Measurements from ENCODE around the gene ACTR8.

DNA sequence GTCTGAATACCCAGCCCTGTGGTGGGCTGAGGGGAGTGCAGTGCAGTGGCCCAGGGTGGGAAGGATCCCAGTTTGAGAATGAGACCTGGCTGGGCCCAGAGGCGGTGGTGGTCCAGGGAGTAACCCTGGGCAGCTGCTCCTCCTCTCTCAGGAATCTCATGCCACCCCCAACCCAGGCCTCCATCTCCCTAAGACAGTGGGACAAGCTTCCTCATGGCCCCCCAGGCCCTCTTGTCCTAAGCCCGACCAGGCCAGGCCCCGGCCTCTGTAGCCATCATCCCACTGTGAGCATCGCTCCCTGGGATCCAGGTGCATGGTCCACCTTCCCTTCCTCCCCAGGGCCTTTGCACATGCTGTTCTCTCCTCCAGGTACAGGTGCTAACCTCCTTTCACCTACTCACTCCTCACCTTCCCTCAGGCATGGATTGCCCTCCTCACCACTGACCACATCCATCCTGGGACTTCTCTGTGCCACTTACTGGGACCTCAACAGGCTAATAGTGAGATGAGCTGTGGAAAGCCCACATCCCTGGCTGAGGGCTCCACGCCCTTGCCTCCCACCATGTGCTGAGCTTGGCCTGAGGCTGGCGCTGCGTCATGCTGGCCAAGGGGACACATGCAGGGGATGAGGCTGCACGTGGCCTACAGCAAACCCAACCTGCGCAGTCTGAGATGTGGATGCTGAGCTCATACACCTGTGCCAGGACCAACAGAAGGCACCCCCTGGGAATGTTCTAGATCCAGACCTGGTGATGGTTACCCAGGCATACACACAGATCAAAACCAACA is 45.7 kb downstream of the ACTR8 start:
- TF ChIP-seq, protein P1, sequence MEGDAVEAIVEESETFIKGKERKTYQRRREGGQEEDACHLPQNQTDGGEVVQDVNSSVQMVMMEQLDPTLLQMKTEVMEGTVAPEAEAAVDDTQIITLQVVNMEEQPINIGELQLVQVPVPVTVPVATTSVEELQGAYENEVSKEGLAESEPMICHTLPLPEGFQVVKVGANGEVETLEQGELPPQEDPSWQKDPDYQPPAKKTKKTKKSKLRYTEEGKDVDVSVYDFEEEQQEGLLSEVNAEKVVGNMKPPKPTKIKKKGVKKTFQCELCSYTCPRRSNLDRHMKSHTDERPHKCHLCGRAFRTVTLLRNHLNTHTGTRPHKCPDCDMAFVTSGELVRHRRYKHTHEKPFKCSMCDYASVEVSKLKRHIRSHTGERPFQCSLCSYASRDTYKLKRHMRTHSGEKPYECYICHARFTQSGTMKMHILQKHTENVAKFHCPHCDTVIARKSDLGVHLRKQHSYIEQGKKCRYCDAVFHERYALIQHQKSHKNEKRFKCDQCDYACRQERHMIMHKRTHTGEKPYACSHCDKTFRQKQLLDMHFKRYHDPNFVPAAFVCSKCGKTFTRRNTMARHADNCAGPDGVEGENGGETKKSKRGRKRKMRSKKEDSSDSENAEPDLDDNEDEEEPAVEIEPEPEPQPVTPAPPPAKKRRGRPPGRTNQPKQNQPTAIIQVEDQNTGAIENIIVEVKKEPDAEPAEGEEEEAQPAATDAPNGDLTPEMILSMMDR (conservative IDR thresholded peaks at IDR 0.05; ENCODE audit: low read length): no peak
- no peak for TF ChIP-seq EZH2phosphoT487 (IDR thresholded peaks at IDR 0.05; ENCODE audit: borderline replicate concordance, low read depth, low read length)
